ENCODE measurements around the gene DLGAP4.

The DLGAP4 gene

GRCh38 chr20:36362978-36363713, 57.0 kb downstream of the DLGAP4 start:
- no peaks in the 10 kb centered on the region for H4K20me1 ChIP-seq (ENCODE audit: control insufficient read depth, insufficient read depth, low read depth, low read length)
- no peaks in the 10 kb centered on the region for H3F3A ChIP-seq (ENCODE audit: control insufficient read depth, insufficient read depth)
- no peaks in the 10 kb centered on the region for H3K36me3 ChIP-seq (ENCODE audit: control insufficient read depth, low read length)
- H3K27me3 ChIP-seq (ENCODE audit: control insufficient read depth, low read length) = 0 out of 2 replicates have a peak, but pooled peaks cover 3% of the 10 kb centered on the region
- H3K9me3 ChIP-seq (ENCODE audit: control insufficient read depth, insufficient read depth, low read length) = no peaks in the 10 kb centered on the region
- H3K27ac ChIP-seq (ENCODE audit: low read depth, low read length) = no peak overlapping the region
- no peak overlapping the region for H3K4me3 ChIP-seq (ENCODE audit: low read length)
- no peaks in the 10 kb centered on the region for H3K4me1 ChIP-seq (ENCODE audit: control insufficient read depth, low read length)
- TF ChIP-seq CTCF (IDR thresholded peaks at IDR 0.05; ENCODE audit: low read depth, low read length, poor library complexity, severe bottlenecking) = no peak
- TF ChIP-seq EZH2phosphoT487 (IDR thresholded peaks at IDR 0.05; ENCODE audit: borderline replicate concordance, low read length) = no peak
- no peaks in the 10 kb centered on the region for H3K79me2 ChIP-seq (ENCODE audit: control insufficient read depth, low read length)
- H3K4me2 ChIP-seq (ENCODE audit: low read length) = no peak overlapping the region
- no peaks in the 10 kb centered on the region for H3K9me2 ChIP-seq (replicated peaks; ENCODE audit: control insufficient read depth, low read length)

- H3K9me3 ChIP-seq (ENCODE audit: control insufficient read depth, insufficient read depth, low read length) = no peaks in the 10 kb centered on the region
- H3K27ac ChIP-seq (ENCODE audit: low read depth, low read length) = no peak overlapping the region
- TF ChIP-seq CTCF (IDR thresholded peaks at IDR 0.05; ENCODE audit: low read depth, low read length, poor library complexity, severe bottlenecking) (no peak), EZH2phosphoT487 (IDR thresholded peaks at IDR 0.05; ENCODE audit: borderline replicate concordance, low read length) (no peak)
- no peak overlapping the region for H3K4me2 ChIP-seq (ENCODE audit: low read length)
- no peaks in the 10 kb centered on the region for H4K20me1 ChIP-seq (ENCODE audit: control insufficient read depth, insufficient read depth, low read depth, low read length)
- 0 out of 2 replicates have a peak, but pooled peaks cover 3% of the 10 kb centered on the region for H3K27me3 ChIP-seq (ENCODE audit: control insufficient read depth, low read length)
- H3K4me1 ChIP-seq (ENCODE audit: control insufficient read depth, low read length) = no peaks in the 10 kb centered on the region
- no peaks in the 10 kb centered on the region for H3K9me2 ChIP-seq (replicated peaks; ENCODE audit: control insufficient read depth, low read length)
- no peaks in the 10 kb centered on the region for H3K36me3 ChIP-seq (ENCODE audit: control insufficient read depth, low read length)
- H3K4me3 ChIP-seq (ENCODE audit: low read length) = no peak overlapping the region
- H3K79me2 ChIP-seq (ENCODE audit: control insufficient read depth, low read length) = no peaks in the 10 kb centered on the region
- H3F3A ChIP-seq (ENCODE audit: control insufficient read depth, insufficient read depth) = no peaks in the 10 kb centered on the region
Observed at GRCh38 chr20:36364506-36364905, 58.4 kb downstream of the DLGAP4 start.

GRCh38 chr20:36366623-36367369, 60.7 kb downstream of the DLGAP4 start:
- H3K27me3 ChIP-seq (ENCODE audit: control insufficient read depth, low read length) = 0 out of 2 replicates have a peak, but pooled peaks cover 3% of the 10 kb centered on the region
- no peaks in the 10 kb centered on the region for H3K9me2 ChIP-seq (replicated peaks; ENCODE audit: control insufficient read depth, low read length)
- TF ChIP-seq EZH2phosphoT487 (IDR thresholded peaks at IDR 0.05; ENCODE audit: borderline replicate concordance, low read length) (no peak), CTCF (IDR thresholded peaks at IDR 0.05; ENCODE audit: low read depth, low read length, poor library complexity, severe bottlenecking) (no peak)
- H3K79me2 ChIP-seq (ENCODE audit: control insufficient read depth, low read length) = no peaks in the 10 kb centered on the region
- no peaks in the 10 kb centered on the region for H3K9me3 ChIP-seq (ENCODE audit: control insufficient read depth, insufficient read depth, low read length)
- H3K4me1 ChIP-seq (ENCODE audit: control insufficient read depth, low read length) = no peaks in the 10 kb centered on the region
- no peaks in the 10 kb centered on the region for H4K20me1 ChIP-seq (ENCODE audit: control insufficient read depth, insufficient read depth, low read depth, low read length)
- no peak overlapping the region for H3K4me2 ChIP-seq (ENCODE audit: low read length)
- no peaks in the 10 kb centered on the region for H3K36me3 ChIP-seq (ENCODE audit: control insufficient read depth, low read length)
- H3K4me3 ChIP-seq (ENCODE audit: low read length) = no peak overlapping the region
- no peaks in the 10 kb centered on the region for H3F3A ChIP-seq (ENCODE audit: control insufficient read depth, insufficient read depth)
- no peak overlapping the region for H3K27ac ChIP-seq (ENCODE audit: low read depth, low read length)

Measured in DOHH2 (cell line).